HG02759 (cell line): ENCODE data around the gene EML6.

Experiments
- ATAC-seq: cut with Tn5 transposase; IDR thresholded peaks from one replicate; pipeline ENCODE4 v1.9.1; 2021; ENCODE audit warnings: mild to moderate bottlenecking, moderate library complexity; ENCODE audit not compliant: unreplicated experiment

EML6 gene

DNA sequence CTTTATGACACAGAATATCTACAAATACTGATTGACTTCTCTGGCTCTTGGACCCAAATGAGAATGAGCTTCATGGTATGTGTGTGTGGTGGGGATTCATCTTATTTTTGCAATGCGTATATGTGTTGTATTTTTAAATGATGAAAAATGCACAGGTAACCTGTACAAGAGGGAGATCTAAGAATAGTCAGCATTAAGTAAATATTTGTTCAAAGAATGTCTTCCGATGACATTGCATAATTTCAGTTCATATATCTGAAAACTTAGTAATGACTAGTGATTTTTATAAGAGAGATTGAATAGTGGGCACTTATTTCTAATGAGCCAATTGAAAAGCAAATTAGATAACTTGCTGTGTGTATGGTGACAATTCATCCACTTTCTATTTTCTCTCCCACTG is 66.4 kb downstream of the EML6 start:
- ATAC-seq = no peak

DNA sequence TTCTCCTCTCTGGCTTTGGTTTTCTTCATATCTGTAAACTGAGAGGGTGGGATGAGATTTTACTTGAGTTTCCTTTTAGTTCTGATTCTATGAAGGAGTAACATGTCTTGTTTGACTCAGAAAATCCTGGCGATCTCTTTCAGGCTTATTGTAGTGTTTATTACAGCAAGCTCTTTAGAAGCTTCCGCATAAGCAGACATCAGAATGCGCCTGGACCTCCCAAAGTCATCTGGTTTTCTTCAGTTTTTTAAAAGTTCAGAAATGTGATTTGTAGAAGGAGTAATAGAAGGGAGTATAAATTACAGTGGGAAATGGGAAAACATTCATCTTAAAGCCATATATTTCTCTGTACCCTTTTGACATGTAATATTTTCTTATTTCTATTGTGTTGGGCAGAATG is 68.4 kb downstream of the EML6 start:
- no peak for ATAC-seq

DNA sequence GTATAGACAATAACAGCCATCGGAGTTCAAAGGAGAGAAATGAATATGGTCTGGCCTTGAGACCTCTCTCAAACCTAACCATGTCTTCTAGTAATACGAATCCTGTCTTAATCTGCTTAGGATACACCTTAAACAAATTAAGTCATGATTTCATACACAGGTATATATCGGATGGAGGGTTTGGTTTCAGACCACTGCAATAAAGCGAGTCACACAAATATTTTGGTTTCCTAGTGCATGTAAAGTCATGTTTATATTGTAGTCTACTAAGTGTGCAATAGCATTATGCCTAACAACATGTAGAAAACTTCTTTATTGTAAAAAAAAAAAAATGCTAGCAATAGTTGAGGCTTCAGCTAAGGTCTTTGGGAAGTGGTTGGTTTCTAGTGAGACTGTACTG is 73.8 kb downstream of the EML6 start:
- no peak for ATAC-seq

DNA sequence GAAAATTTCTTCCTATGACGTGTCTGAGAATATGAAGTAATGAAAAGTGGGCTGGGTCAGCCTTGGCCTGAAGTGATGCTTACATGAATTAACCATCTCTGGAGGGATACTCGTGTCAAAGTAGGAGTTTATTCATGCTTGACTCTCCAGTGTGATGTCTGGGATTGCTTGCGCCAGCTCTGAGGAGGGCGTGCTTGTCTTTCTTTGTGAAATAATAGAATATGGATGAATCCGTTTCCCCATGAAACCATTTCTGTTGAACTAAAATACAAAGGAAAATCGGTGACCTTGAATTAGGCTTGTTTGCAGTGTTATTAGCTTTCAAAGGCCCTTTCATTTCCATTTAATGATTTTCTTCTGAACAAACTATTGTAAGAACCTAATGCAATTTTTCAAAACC is 77.9 kb downstream of the EML6 start:
- ATAC-seq = no peak

DNA sequence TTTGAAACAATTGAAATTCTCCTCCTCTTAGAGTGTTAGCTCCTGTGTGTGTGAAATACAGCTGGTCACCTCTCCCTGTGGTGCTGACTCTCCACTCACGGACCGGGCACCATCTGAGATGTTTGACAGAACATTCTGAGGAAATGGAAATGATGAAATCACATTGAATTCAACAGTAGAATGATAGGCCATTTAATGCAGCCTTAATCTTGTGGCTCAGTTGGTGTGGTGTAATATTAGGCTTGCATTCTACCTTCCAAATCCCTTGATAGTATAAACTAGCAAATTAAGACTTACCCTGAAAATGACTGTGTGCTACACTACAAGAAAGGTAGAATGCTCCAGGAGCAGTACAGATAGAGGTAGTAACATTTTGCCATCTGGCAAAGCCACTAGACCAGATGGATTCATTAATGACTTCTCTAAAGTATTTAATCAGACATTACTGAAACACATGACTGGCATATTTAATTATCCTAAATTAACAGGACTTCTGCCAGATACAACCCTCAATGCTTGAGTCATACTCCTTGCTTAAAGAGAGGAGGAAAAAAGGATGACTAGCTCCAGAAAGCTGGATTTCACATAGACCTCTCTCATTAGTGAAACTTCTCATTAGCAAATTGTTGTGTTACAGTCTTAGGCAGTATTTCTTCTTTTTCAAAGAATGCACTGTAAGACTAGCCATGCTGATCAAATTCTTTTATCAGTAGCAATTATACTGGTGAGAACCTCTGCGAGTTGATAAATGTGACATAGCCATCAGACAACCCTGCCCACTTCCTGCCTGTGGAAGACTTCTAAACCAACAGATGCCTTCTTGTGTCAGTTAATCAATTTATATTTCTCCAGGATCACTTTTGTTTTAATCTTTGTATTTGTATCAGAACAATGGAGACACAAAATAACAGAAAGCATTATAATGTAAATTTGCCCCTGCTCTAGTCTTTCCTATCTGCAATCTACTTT is 80.6 kb downstream of the EML6 start:
- no peak for ATAC-seq

DNA sequence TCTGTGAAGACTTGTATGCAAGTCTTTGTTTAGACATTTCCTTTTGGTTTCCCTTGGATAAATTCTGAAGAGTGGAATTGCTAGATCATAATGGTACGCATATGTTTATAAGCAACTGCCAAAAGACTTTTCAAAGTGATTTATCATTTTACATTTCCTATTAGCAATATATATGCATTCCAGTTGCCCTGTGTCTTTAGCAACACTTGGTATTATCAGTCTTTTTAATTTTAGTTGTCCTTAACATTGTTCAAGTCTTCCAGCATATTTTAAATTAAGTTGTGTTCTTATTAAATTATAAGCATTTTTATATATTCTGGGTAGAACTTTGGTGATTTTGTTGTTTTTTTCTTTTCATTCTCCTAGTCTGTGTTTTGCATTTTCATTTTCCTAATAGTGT is 81.8 kb downstream of the EML6 start:
- no peak for ATAC-seq

DNA sequence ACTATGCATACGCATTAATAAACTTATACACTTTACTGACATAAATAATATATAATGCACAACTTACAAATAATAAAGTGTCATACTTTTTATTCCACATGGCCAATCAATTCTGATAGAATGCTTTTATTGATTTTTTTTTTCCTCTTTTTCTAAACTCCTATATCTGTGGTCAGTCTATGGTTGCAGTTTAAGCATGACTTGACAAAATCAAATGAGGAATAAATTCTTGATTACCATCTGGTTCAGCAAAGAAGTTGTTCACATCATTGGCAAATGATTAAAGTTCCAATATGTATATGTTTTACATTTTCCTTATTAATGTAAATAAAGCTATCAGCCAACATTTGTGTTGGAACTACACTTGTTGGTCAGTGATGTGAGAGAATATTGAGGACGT is 83.5 kb downstream of the EML6 start:
- ATAC-seq = no peak

DNA sequence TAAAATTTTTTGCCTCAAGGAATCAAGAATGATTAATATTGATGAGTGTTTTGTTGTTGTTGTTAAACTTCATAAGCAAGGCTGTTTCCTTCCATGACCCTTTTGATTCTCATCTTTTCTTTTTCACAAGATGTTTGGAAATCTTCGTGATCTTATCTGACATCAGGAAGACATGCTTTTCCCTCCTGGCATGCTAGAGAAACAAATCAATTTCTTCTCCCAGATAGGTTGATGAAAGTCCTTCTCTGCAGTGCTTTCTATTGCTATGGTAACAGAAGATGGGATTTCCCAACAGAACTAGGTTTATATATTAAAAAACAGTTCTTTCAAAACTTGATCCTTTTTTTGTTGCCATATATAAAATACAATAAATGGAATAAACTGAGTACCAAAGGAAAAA is 85.2 kb downstream of the EML6 start:
- ATAC-seq = no peak

DNA sequence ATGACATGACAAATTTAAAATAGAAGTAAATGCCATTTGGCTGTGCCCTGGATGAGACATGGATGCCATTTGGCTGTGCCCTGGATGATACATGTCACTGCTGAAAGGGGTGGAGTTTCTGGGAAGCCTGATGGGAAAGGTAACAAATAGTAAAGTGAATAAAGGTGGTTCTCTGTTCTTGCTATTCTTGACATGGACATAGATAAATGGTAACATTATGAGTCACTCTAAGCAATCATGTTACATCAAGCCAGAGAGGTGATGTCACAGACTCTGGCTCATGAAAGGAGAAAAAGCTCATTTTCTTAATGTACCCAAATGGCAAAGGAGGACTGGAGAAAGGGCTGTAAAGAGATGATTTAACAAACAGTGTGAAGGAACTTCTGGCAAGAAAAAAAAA is 86.4 kb downstream of the EML6 start:
- no peak for ATAC-seq

DNA sequence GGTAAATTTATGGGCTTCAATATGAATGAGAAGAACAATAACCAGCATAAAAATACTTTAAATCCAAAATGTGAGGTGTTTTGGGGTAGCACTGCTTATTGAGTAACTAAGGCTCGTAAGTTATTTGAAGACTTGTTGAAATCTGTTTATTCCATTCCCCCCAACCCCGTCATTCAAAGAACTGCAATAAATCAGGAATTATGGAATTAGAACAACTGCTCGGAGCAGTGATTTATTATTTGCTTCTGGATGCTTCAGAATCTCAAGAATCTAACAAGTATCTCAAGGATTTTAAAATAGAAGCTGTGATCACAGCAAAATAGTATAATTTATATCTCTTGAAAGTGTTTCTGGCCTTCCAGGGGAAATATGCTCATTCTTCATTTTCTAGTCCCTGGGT is 86.8 kb downstream of the EML6 start:
- ATAC-seq = no peak

DNA sequence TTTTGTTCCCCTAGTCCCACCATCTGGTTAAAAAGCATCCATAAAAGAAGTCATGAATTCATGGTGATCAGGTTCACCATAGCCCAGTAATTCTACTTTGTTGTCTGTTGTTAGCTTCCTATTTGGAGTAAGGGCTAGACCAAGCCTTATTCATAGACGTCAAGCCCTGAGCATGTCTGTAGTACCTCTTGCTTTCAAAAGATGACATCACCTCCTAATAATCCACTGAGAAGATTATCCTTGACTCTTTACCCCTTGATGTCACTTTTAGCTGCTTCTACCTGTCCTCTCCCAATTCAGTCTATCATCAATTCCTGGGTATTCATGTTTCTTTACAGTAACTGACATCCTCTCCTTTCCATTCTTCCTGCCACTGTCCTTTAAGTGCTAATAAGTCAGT is 90.1 kb downstream of the EML6 start:
- no peak for ATAC-seq

DNA sequence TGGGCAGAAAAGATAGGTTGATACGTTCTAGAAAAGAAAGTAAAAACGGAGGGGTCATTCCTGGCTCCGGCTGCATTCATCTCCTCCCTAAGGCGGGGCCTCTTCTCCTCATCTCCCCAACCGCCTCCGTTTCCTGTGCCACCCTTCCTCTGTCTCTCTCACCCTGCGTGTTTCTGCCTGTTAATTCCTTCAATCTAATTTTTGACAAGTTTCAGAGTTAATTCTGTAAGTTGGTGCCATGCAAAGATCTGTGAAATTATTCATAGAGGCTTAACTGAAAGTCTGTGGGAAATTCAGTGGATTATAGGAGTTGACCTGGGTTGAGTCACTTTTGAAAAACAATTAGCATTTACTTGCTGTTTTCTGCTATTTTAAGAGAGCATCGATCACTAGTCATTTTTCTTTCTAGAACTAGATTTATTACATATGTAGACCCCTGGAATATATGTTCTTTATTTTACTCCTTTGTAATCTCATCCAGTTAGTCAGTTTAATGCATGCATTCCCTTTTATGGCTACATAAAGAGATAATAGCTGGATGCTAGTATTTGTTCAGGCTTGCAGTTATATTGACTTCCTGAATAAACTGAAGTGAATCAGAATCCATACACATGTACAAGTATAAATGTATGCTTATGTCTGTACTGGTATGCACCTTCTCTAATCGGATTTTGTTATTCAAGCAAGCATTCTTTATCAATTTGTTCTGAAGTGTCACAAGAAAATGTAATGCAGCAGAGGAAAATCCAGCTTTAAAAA is 91.1 kb downstream of the EML6 start:
- no peak for ATAC-seq

DNA sequence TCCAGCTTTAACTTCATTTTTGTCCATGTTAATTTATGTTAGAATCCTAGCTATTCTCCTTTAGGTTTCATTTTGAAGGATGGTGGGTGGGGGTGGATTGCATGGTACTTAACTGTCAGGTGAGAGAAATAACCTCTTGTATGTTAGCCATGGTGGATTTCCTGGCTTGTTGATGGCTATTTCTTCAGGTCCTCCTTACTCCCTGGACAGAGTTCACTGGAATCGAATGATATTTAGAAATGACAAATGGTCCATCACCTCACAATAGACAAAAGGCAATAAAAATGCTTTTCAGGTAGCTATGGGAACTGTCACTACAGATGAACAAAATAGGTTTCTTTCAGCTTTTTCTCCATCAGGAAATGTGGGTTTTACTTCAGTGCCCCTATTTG is 91.7 kb downstream of the EML6 start:
- ATAC-seq = no peak

DNA sequence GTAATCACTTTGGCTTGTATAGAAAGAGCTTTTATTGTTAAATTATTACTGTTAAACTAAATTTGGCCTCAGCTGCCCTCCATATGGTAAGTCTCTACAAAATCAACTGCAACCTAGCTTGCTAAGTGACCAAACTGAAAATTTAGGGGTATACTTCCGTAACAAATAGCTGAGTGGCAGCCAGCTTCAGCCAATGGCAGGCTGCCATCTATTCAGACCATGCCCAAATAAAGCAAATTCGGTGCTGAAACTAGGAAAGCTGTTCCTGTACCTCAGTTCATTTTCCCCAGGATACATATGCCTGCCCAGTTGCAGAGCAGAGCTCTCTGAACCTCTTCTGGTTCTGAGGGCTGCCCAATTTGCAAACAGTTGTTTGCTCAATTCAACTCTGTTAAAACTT is 94.8 kb downstream of the EML6 start:
- no peak for ATAC-seq

DNA sequence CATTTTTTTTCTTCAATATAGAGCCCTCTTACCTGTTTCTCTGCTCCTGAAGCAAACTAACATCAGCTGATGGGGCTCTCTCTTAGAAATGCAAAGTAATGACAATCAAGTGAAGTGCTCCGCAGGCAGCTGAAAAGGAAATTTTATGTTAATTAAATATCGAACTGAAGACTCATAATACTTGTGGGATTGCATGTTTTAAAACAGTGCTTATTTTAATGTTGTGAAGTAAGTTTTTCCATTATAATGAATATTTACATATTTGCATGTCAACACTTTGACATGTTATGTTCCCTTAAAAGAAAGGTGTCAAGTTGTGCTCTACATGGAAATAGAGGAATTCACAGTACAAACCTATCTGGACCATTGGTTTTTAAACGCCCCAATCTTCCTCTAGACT is 97.1 kb downstream of the EML6 start:
- no peak for ATAC-seq

DNA sequence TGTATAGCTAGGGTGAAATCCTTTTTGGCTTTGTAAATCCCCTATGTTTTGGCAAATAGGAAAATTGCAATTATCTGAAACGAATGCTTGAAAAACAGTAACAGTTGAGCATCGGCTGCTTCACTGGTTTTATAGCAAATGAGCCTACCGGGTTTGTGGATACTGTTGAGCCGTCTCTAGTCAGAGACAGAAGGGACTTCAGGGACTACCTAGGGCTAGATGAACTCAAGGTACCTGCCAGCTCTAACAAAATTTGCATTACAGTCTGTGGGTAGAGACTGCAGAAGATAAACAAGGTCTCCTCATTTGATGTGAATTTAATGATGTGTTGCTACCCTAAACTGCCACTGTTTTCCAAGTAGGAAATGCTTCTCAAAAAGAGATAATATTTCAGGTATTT is 101.1 kb downstream of the EML6 start:
- ATAC-seq = no peak

DNA sequence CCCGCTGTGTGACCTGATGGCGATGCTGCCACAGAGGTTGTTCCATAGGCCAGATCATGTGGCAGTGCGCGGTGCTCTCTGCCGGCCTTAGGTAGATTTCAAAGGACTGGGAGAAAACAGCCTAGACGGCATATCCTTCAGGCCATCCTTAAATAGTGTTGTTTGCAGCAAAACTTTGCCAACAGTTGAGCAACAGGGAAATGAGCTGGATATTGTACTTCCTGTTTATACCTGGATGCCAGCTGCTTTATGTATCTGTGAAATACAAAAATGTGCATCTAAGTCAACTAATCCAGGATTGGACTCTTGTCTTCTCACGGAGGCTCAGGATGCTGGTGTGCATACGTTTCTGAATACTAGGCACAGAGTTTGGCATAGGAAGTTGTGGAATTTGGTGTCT is 107.1 kb downstream of the EML6 start:
- no peak for ATAC-seq

DNA sequence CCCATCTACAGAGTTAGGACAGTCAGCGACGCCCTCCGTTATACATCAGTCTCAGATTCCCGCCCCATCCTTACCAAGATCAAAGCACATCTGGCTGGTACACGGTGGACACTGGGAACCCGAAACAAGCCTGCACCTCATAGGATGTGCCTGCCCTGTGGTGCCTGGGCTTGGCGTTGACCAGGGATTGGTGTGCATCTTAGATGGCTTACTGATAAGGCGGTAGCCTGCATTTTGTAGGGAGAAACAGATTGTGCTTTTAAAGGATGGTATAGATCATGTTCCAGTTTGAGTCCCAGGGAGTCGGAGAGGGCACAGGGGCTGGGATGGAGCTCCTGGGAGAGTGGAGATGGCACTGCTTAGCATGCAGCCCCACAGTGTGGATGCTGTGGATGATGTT is 108.0 kb downstream of the EML6 start:
- no peak for ATAC-seq

DNA sequence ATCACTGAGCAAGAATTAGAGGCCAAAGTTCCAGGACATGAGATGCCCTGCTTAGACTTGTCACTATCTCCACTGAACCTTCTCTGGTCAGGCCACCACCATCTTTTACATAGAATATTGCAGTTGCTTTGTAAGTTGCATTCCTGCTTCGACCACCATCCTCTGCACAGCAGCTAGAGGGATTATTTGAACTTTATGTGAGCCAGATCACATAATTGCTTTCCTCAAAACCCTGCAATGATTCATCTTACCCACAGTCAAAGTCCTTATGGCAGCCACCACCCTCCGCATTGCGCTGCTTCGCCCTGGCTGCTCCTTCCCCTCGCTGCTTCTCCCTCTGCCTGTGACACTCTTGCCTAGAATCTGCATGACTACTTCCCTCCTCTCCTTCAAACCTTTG is 111.3 kb downstream of the EML6 start:
- no peak for ATAC-seq

DNA sequence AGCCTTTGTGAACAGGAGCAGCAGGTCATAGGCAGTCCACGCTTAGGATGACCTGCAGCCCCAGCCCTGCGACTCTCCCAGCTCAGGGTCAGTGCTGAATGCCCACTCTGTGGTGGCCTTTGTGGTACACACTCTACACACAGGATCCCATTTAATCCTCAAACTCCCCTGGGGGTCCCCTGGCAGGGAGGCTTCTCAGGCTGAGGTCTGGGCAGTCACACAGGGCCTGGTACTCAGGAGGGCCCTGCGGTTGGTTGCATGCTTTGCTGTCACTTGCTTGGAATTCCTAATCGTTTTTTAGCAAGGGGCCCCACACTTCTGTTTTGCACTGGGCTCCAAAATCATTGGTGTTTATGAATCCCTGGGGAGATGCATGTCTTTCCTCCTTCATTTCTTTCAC is 113.0 kb downstream of the EML6 start:
- ATAC-seq = no peak

DNA sequence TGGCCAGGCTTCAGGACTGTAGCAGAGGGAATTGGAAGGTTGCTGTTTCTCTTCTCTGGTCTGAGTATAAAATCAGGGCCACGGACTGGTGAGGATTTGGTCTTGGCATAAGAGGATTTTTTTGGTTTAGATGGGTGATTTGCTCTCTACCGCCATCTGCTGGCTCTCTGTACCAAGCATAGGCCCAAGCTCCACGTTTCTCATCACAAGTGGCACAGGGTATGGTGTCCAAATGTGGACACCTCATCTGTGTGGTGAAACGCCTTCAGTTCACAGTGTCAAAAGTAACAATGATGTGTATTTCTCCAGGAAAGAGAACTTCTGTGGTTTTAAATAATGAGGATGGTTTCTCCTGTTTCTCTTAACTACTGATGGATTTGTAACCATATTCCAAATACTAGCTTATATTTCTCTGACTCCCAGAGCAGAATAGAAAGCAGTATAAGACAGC is 115.1 kb downstream of the EML6 start:
- peak; percentile 81 for ATAC-seq
